ENCODE data around the gene TOMM70. TPM values are rescaled to one million over a fixed set of nuclear protein-coding genes. Genes with fewer than 3 reads are reported as not detected.

The TOMM70 gene
- total RNA-seq = 62.6 and 70.0 TPM in 2 replicates

DNA sequence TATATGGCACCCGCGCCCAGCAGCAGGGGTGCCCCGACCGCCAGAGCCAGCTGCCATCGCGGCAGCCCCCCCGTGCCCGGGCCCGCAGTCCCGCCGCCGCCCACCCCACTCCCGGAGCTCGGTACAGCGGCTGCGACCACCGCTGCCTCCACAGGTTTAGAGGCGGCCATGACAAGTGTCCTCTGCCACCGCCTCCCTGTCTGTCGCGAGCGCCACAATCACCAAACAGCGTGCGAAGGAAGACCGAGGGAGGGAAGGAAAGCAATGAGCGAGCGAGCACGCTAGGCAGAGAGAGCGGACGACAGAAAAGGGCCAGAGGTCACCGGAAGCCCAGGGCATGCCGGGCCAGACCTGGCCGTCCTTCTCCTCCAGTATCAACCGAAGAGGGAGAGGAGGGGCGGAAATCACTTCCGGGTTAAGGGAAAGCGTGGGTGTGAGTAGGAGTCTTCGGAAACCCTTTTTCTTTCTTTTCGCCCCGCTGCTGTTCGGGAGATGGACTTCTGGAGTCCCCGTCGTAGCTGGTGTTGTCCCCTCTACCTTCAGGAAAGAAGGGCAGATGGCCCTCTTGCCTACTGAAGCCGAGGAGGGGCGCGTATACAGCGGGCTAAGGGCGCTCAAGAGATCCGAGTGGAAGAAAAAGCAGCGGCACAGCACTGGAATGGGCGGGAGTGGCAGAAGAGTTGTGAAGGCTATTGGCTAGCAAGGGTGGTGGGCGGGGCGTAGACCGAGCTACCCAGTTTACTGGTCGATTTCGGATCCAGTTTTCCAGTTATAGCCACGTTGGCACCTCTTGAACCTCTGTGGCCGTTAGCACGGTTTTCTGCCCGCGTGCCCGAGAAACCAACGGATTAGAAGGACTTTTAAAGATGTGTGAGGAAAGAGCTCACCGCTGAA, at the start of gene TOMM70, which contains the start of gene LNP1:
Gene TOMM70, minus strand, starts transcription at position 310 of the 894 bp plus-strand sequence. Its CDS starts 140 bp downstream, at position 170.
Gene LNP1, plus strand, starts transcription at position 760 of the 894 bp plus-strand sequence. CDS start 28,191 bp downstream, outside the sequence.

DNA sequence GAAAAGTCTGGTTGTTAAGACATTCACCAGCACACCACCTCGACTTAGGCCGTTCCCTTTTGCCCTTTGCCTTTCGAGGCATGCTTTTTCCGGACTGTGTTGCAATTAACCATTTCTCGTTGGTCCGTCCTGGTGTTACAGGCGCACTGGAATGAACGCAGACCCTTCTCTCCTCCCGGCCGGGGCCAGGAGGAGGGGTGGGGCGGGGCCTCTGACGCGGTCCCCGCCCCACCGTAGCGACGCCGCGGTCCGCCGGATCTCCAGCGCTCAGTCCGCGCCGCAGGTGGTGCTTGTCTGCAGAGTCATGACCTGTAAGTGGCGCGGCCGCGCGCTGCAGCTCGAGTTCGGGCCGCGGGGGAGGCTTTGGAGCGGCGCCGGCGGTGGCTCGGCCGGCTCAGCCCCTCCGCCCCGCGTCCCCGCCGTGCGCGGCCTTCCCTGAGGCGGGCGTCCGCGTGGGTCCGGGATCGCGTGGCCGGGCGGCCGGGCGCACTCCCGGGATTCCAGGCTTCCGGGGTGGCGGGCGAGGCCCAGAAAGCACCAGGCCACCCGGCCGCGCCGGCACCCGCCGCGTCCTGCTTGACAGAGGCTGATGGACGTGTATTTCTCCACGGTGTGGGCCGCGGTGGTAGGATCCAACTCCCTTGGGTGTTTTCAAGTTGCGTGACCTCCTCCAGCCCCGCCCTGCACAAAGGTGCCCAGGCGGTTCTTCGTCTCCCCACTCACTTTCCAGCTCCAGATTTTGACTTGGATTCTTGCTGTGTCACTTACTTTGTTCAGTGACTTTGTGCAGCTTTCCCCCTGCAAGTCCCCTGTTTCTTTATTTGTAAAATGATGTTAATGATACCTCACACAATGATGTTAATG, 66.2 kb downstream of the TOMM70 start, which contains the start of gene NIT2:
Gene NIT2, plus strand, starts transcription at position 270 of the 864 bp plus-strand sequence. Its CDS starts 35 bp downstream, at position 305.

Other genes with a start within 250 kb of the TOMM70 start
- 75.3 and 102 TPM in 2 replicates for gene TBC1D23, start 140.1 kb downstream of the TOMM70 start, total RNA-seq
- 28.5 and 29.7 TPM in 2 replicates for gene NIT2, start 66.3 kb downstream of the TOMM70 start, total RNA-seq
- 4.7 and 5.1 TPM in 2 replicates for gene LNP1, start 450 bp upstream of the TOMM70 start, total RNA-seq
- gene TMEM45A, start 91.5 kb upstream of the TOMM70 start, total RNA-seq = 94.2 and 99.8 TPM in 2 replicates
- 0.11 TPM in 1 of 2 replicates, not detected in the other for gene ADGRG7, start 208.5 kb upstream of the TOMM70 start, total RNA-seq

Data from articular chondrocyte of knee joint (primary cell).